ENCODE measurements around the gene TGM2.

- TF ChIP-seq CTCF (IDR thresholded peaks at IDR 0.05): no peak
- TF ChIP-seq POLR2AphosphoS5 (IDR thresholded peaks at IDR 0.05): no peak
Observed at GRCh38 chr20:38214256-38215193, 49.5 kb upstream of the TGM2 start.

Data from esophagus muscularis mucosa (tissue), 3 donors.